Activated CD4-positive, alpha-beta memory T cell treated with anti-CD3 and anti-CD28 coated beads, Interleukin-2, amount 10 ng/mL, durations not matched to agents 7 days and 5 days (primary cell): Measurements from ENCODE around the gene ORMDL3. TPM values are rescaled to one million over a fixed set of nuclear protein-coding genes. Genes with fewer than 3 reads are reported as not detected.
A peak's percentile ranks its signal among the peaks of the same experiment; 100 is the strongest.
"Not testable (repeated sequence)": the region's sequence is repeated elsewhere in the genome, so short reads cannot be mapped to it uniquely, and the experiment has no call there.

Source experiments
- CTCF ChIA-PET: fragments of 350-600 bp; sonication (Branson Sonifier 250); formaldehyde crosslinking; loops from one replicate; lab custom pipeline; 2021; ENCODE audit warnings: antibody characterized with exemption, inconsistent platforms; lab: Charles Lee
- POLR2A ChIA-PET: fragments of 350-600 bp; sonication (Branson Sonifier 250); formaldehyde crosslinking; loops from one replicate; lab custom pipeline; 2021; ENCODE audit warnings: antibody characterized with exemption; lab: Charles Lee
- DNase-seq: peaks from one replicate; pipeline ENCODE4 v3.0.0-alpha.2; 2020
- H3K27ac Mint-ChIP-seq: one replicate; pipeline ENCODE4 v1.8.0; 2021; ENCODE audit warnings: mild to moderate bottlenecking, mixed read lengths
- H3K27me3 Mint-ChIP-seq: one replicate; pipeline ENCODE4 v1.8.0; 2021; ENCODE audit warnings: mixed read lengths
- H3K36me3 Mint-ChIP-seq: one replicate; pipeline ENCODE4 v1.8.0; 2021; ENCODE audit warnings: low read depth, mixed read lengths
- H3K4me1 Mint-ChIP-seq: one replicate; pipeline ENCODE4 v1.8.0; 2021; ENCODE audit warnings: mixed read lengths
- H3K4me3 Mint-ChIP-seq: one replicate; pipeline ENCODE4 v1.8.0; 2021; ENCODE audit warnings: mild to moderate bottlenecking, mixed read lengths
- H3K9me3 Mint-ChIP-seq: one replicate; pipeline ENCODE4 v1.8.0; 2021; ENCODE audit warnings: mixed read lengths
- total RNA-seq, 2 experiments: library from RNA; stranded (reverse); gene quantifications; one replicate each; pipeline ENCODE4 v1.2.3, GENCODE V29; 2021

Gene ORMDL3
- total RNA-seq, 2 experiments from 2014 or later = 104 to 111 TPM

- Mint-ChIP-seq H3K9me3 (no peaks in the 10 kb centered on the region), H3K36me3 (peaks cover 83% of the 10 kb centered on the region), H3K4me1 (peaks cover 85% of the 10 kb centered on the region), H3K4me3 (no peak overlapping the region), H3K27ac (peak overlapping the region; percentile 83), H3K27me3 (no peaks in the 10 kb centered on the region)
- ChIA-PET POLR2A (interaction anchor here (0.7 to 0.8 kb wide), 2 partner anchors 9 to 23 kb away, joined by 3 read pairs; no protein-coding TSS in a partner anchor), CTCF (interaction anchor here (0.9 kb wide), 1 partner anchor 301 kb away, joined by 3 read pairs; no protein-coding TSS in a partner anchor)
- DNase-seq = peak; percentile 44
These were observed 6.9 kb downstream of the ORMDL3 start for GRCh38 chr17:39920218-39921210.

- Mint-ChIP-seq H3K27ac (peak overlapping the region; percentile 47), H3K4me3 (no peak overlapping the region), H3K9me3 (no peaks in the 10 kb centered on the region), H3K36me3 (peaks cover 79% of the 10 kb centered on the region), H3K27me3 (no peaks in the 10 kb centered on the region), H3K4me1 (peaks cover 73% of the 10 kb centered on the region)
- no peak for DNase-seq
- ChIA-PET POLR2A (interaction anchor here (1.3 kb wide), 1 partner anchor 7 kb away, joined by 4 read pairs; no protein-coding TSS in a partner anchor), CTCF (interaction anchor here (0.9 to 1.0 kb wide), 2 partner anchors 39 to 300 kb away, joined by 3 read pairs; no protein-coding TSS in a partner anchor)
These were observed 8.2 kb downstream of the ORMDL3 start for GRCh38 chr17:39919087-39919683.

GRCh38 chr17:39916918-39917317 lies 10.5 kb downstream of the ORMDL3 start:
- peaks cover 75% of the 10 kb centered on the region for H3K36me3 Mint-ChIP-seq

GRCh38 chr17:39915559-39915958 lies 11.8 kb downstream of the ORMDL3 start:
- Mint-ChIP-seq H3K27ac (no peak overlapping the region), H3K9me3 (no peaks in the 10 kb centered on the region), H3K4me1 (peaks cover 39% of the 10 kb centered on the region), H3K36me3 (peaks cover 69% of the 10 kb centered on the region), H3K27me3 (no peaks in the 10 kb centered on the region), H3K4me3 (no peak overlapping the region)
- no peak for DNase-seq
- CTCF ChIA-PET = interaction anchor here (1.0 kb wide), 1 partner anchor 42 kb away, joined by 3 read pairs; no protein-coding TSS in a partner anchor
- POLR2A ChIA-PET = interaction anchor here (0.5 to 1.6 kb wide), 3 partner anchors 11 to 135 kb away, joined by 3 to 9 read pairs (median 4); no protein-coding TSS in a partner anchor

More at GRCh38 chr17:39916918-39917317, 10.5 kb downstream of the ORMDL3 start:
- H3K27ac Mint-ChIP-seq = no peak overlapping the region
- CTCF ChIA-PET = no interaction called here
- POLR2A ChIA-PET = interaction anchor here (1.6 kb wide), 1 partner anchor 12 kb away, joined by 3 read pairs; no protein-coding TSS in a partner anchor
- H3K9me3 Mint-ChIP-seq = no peaks in the 10 kb centered on the region
- H3K27me3 Mint-ChIP-seq = no peaks in the 10 kb centered on the region
- DNase-seq = no peak
- no peak overlapping the region for H3K4me3 Mint-ChIP-seq
- peaks cover 53% of the 10 kb centered on the region for H3K4me1 Mint-ChIP-seq

- no peak overlapping the region for H3K4me3 Mint-ChIP-seq
- ChIA-PET CTCF (no interaction called here), POLR2A (no interaction called here)
- H3K9me3 Mint-ChIP-seq = no peaks in the 10 kb centered on the region
- peaks cover 69% of the 10 kb centered on the region for H3K36me3 Mint-ChIP-seq
- DNase-seq = no peak
- no peak overlapping the region for H3K27ac Mint-ChIP-seq
- peaks cover 27% of the 10 kb centered on the region for H3K4me1 Mint-ChIP-seq
- no peaks in the 10 kb centered on the region for H3K27me3 Mint-ChIP-seq
These were observed 13.4 kb downstream of the ORMDL3 start for GRCh38 chr17:39913989-39914388.

GRCh38 chr17:39908789-39909352 lies 18.5 kb downstream of the ORMDL3 start:
- ChIA-PET CTCF (no interaction called here), POLR2A (interaction anchor here (1.8 to 2.2 kb wide), 2 partner anchors 13 to 18 kb away, joined by 6 to 8 read pairs; partner anchors contain the start of genes LRRC3C and ORMDL3)
- H3K27me3 Mint-ChIP-seq = no peaks in the 10 kb centered on the region
- no peak for DNase-seq
- H3K27ac Mint-ChIP-seq = no peak overlapping the region
- H3K4me1 Mint-ChIP-seq = peaks cover 23% of the 10 kb centered on the region
- H3K9me3 Mint-ChIP-seq = no peaks in the 10 kb centered on the region
- H3K36me3 Mint-ChIP-seq = peaks cover 67% of the 10 kb centered on the region
- H3K4me3 Mint-ChIP-seq = no peak overlapping the region

- no peak for DNase-seq
- ChIA-PET POLR2A (interaction anchor here (1.2 to 2.6 kb wide), 3 partner anchors 11 to 75 kb away, joined by 3 to 9 read pairs (median 6); partner anchors contain the start of gene PSMD3), CTCF (no interaction called here)
- H3K27ac Mint-ChIP-seq = no peak overlapping the region
- no peak overlapping the region for H3K4me3 Mint-ChIP-seq
- no peaks in the 10 kb centered on the region for H3K9me3 Mint-ChIP-seq
- peaks cover 34% of the 10 kb centered on the region for H3K4me1 Mint-ChIP-seq
- H3K36me3 Mint-ChIP-seq = peaks cover 59% of the 10 kb centered on the region
- H3K27me3 Mint-ChIP-seq = no peaks in the 10 kb centered on the region
These were observed 22.5 kb downstream of the ORMDL3 start for GRCh38 chr17:39904990-39905288.

GRCh38 chr17:39903158-39903884 lies 24.1 kb downstream of the ORMDL3 start:
- H3K4me3 Mint-ChIP-seq = peak overlapping the region; percentile 19
- H3K4me1 Mint-ChIP-seq = peaks cover 34% of the 10 kb centered on the region
- peak overlapping the region; percentile 81 for H3K27ac Mint-ChIP-seq
- H3K36me3 Mint-ChIP-seq = peaks cover 47% of the 10 kb centered on the region
- no peaks in the 10 kb centered on the region for H3K27me3 Mint-ChIP-seq
- POLR2A ChIA-PET = interaction anchor here (2.6 kb wide), 1 partner anchor 23 kb away, joined by 9 read pairs; no protein-coding TSS in a partner anchor
- CTCF ChIA-PET = interaction anchor here (0.9 to 1.5 kb wide), 3 partner anchors 9 to 84 kb away, joined by 3 to 5 read pairs (median 4); no protein-coding TSS in a partner anchor
- no peaks in the 10 kb centered on the region for H3K9me3 Mint-ChIP-seq
- DNase-seq = peak; percentile 43

- POLR2A ChIA-PET, DNase-seq, H3K27ac Mint-ChIP-seq, H3K4me3 Mint-ChIP-seq, H3K9me3 Mint-ChIP-seq, H3K27me3 Mint-ChIP-seq: not testable (repeated sequence)
- peaks cover 40% of the 10 kb centered on the region for H3K36me3 Mint-ChIP-seq
- CTCF ChIA-PET = interaction anchor here (1.2 to 1.5 kb wide), 2 partner anchors 7 to 83 kb away, joined by 4 to 5 read pairs; no protein-coding TSS in a partner anchor
- H3K4me1 Mint-ChIP-seq = peaks cover 34% of the 10 kb centered on the region
These were observed 25.4 kb downstream of the ORMDL3 start for GRCh38 chr17:39902027-39902426.

GRCh38 chr17:39899215-39899614 lies 28.2 kb downstream of the ORMDL3 start:
- Mint-ChIP-seq H3K4me1 (peaks cover 23% of the 10 kb centered on the region), H3K4me3 (no peak overlapping the region), H3K36me3 (peaks cover 14% of the 10 kb centered on the region), H3K9me3 (no peaks in the 10 kb centered on the region), H3K27ac (no peak overlapping the region), H3K27me3 (no peaks in the 10 kb centered on the region)
- ChIA-PET CTCF (interaction anchor here (0.9 to 1.0 kb wide), 2 partner anchors 16 to 81 kb away, joined by 3 to 4 read pairs; partner anchors contain the start of gene PSMD3), POLR2A (interaction anchor here (0.9 kb wide), 1 partner anchor 80 kb away, joined by 3 read pairs; no protein-coding TSS in a partner anchor)
- no peak for DNase-seq

- H3K27me3 Mint-ChIP-seq = no peaks in the 10 kb centered on the region
- no peak for DNase-seq
- ChIA-PET POLR2A (no interaction called here), CTCF (no interaction called here)
- H3K27ac Mint-ChIP-seq = no peak overlapping the region
- no peaks in the 10 kb centered on the region for H3K9me3 Mint-ChIP-seq
- H3K4me1 Mint-ChIP-seq = peaks cover 13% of the 10 kb centered on the region
- H3K4me3 Mint-ChIP-seq = no peak overlapping the region
- peaks cover 10% of the 10 kb centered on the region for H3K36me3 Mint-ChIP-seq
These were observed 29.3 kb downstream of the ORMDL3 start for GRCh38 chr17:39898088-39898487.
